GM23338 (cell line): Measurements from ENCODE around the gene EXOG. TPM values are rescaled to one million over a fixed set of nuclear protein-coding genes. Genes with fewer than 3 reads are reported as not detected.

Experiments used
- ATAC-seq: fragments of 200-7000 bp; cut with Tn5 transposase; 3 replicates; pipeline ENCODE4 v1.9.1; 2020
- DNase-seq: peaks from one replicate; pipeline ENCODE4 v3.0.0-alpha.2; 2015; ENCODE audit warnings: low spot score
- H2AFZ ChIP-seq: fragments of 200-600 bp; sonication (generic); 2 replicates; pipeline ENCODE4 v1.8.0; 2016; ENCODE audit warnings: antibody characterized with exemption, mild to moderate bottlenecking, moderate library complexity
- H3F3A ChIP-seq: fragments of 200-600 bp; sonication (generic); replicated peaks from 2 replicates; pipeline ENCODE4 v1.8.0; 2017; ENCODE audit warnings: antibody characterized with exemption, mixed run types, low read depth
- H3K27ac ChIP-seq: fragments of 200-600 bp; sonication (generic); 2 replicates; pipeline ENCODE4 v1.6.1; 2016; ENCODE audit warnings: low read depth
- H3K27me3 ChIP-seq: fragments of 200-600 bp; sonication (generic); 2 replicates; pipeline ENCODE4 v1.8.0; 2016; ENCODE audit warnings: mild to moderate bottlenecking, mixed run types, moderate library complexity; ENCODE audit not compliant: insufficient read depth
- H3K36me3 ChIP-seq: fragments of 200-600 bp; sonication (generic); 2 replicates; pipeline ENCODE4 v1.8.0; 2016; ENCODE audit warnings: mild to moderate bottlenecking; ENCODE audit not compliant: insufficient read depth
- H3K4me1 ChIP-seq: fragments of 200-600 bp; sonication (generic); 2 replicates; pipeline ENCODE4 v1.8.0; 2016; ENCODE audit warnings: mild to moderate bottlenecking, moderate library complexity; ENCODE audit not compliant: insufficient read depth
- H3K4me2 ChIP-seq: fragments of 200-600 bp; sonication (generic); 2 replicates; pipeline ENCODE4 v1.7.1; 2017; ENCODE audit warnings: mixed run types
- H3K4me3 ChIP-seq: fragments of 200-600 bp; sonication (generic); 2 replicates; pipeline ENCODE4 v1.6.1; 2016; ENCODE audit warnings: mixed run types
- H3K79me2 ChIP-seq: fragments of 200-600 bp; sonication (generic); replicated peaks from 2 replicates; pipeline ENCODE4 v1.8.0; 2017; ENCODE audit warnings: mild to moderate bottlenecking; ENCODE audit not compliant: insufficient read depth
- H3K9me2 ChIP-seq: fragments of 200-600 bp; sonication (generic); 2 replicates; pipeline ENCODE4 v1.8.0; 2017; ENCODE audit not compliant: insufficient read depth
- H4K20me1 ChIP-seq: fragments of 200-600 bp; sonication (generic); replicated peaks from 2 replicates; pipeline ENCODE4 v1.8.0; 2017; ENCODE audit warnings: mild to moderate bottlenecking; ENCODE audit not compliant: insufficient read depth
- H3K27ac Mint-ChIP-seq: 2 replicates; pipeline ENCODE4 v1.8.0; 2020; ENCODE audit warnings: inconsistent platforms, mild to moderate bottlenecking, moderate library complexity, mixed read lengths
- H3K27me3 Mint-ChIP-seq: 3 replicates; pipeline ENCODE4 v1.8.0; 2022; ENCODE audit warnings: low read depth, mild to moderate bottlenecking, moderate library complexity, mixed read lengths, inconsistent platforms; ENCODE audit not compliant: insufficient read depth, poor library complexity
- H3K36me3 Mint-ChIP-seq: 3 replicates; pipeline ENCODE4 v1.8.0; 2021; ENCODE audit warnings: low read depth, mild to moderate bottlenecking, inconsistent platforms, moderate library complexity, mixed read lengths
- H3K4me1 Mint-ChIP-seq: 3 replicates; pipeline ENCODE4 v1.8.0; 2020; ENCODE audit warnings: mild to moderate bottlenecking, inconsistent platforms, mixed read lengths
- H3K4me3 Mint-ChIP-seq: 3 replicates; pipeline ENCODE4 v1.8.0; 2021; ENCODE audit warnings: moderate library complexity, mild to moderate bottlenecking, inconsistent platforms, mixed read lengths
- H3K9me3 Mint-ChIP-seq: 3 replicates; pipeline ENCODE4 v1.8.0; 2020; ENCODE audit warnings: moderate library complexity, mild to moderate bottlenecking, inconsistent platforms, mixed read lengths
- EZH2 ChIP-seq: fragments of 200-600 bp; sonication (generic); IDR thresholded peaks from one replicate; pipeline ENCODE4 v1.8.0; 2017; ENCODE audit warnings: antibody characterized with exemption, mild to moderate bottlenecking, low read depth; ENCODE audit not compliant: unreplicated experiment
- polyA plus RNA-seq: library from polyadenylated mRNA; unstranded; fragments of >200 nt; fragmentation: Nextera tagmentation; extraction: Ambion mirVana; gene quantifications from 2 replicates; pipeline ENCODE4 v1.2.1, GENCODE V29; 2016
- small RNA-seq: library from RNA; depleted of rRNA; stranded (forward); fragments of <200 nt; gene quantifications from one replicate; pipeline ENCODE3, GENCODE V24; 2014; ENCODE audit warnings: low replicate concordance
- total RNA-seq: library from RNA; depleted of rRNA; stranded (reverse); fragments of >200 nt; shearing (Covaris generic); gene quantifications from 2 replicates; pipeline ENCODE4 v1.2.3, GENCODE V29; 2014; rRNA removed
- TF ChIP-seq, protein P1 (sequence below): IDR thresholded peaks from one replicate; pipeline ENCODE4 v1.6.1; 2018; ENCODE audit warnings: antibody characterized with exemption; ENCODE audit not compliant: unreplicated experiment

EXOG gene
- total and polyA plus RNA-seq, 2 experiments from 2014 or later: 9.7 to 11.3 TPM

GRCh38 chr3:38575279-38575843 is 79.2 kb downstream of the EXOG start:
- no peak for ATAC-seq
- no peak for DNase-seq
- Mint-ChIP-seq H3K27me3 (peaks cover 8% of the 10 kb centered on the region), H3K4me3 (no peak overlapping the region), H3K9me3 (no peaks in the 10 kb centered on the region), H3K4me1 (peaks cover 13% of the 10 kb centered on the region; the same call in 2 of the 3 replicates), H3K36me3 (peaks cover 4% of the 10 kb centered on the region; the same call in 1 of the 3 replicates), H3K27ac (no peak overlapping the region)
- no peaks in the 10 kb centered on the region for H4K20me1 ChIP-seq
- no peaks in the 10 kb centered on the region for H3F3A ChIP-seq
- no peaks in the 10 kb centered on the region for H3K27me3 ChIP-seq
- no peaks in the 10 kb centered on the region for H3K9me2 ChIP-seq
- H3K4me1 ChIP-seq: no peaks in the 10 kb centered on the region
- H3K36me3 ChIP-seq: no peaks in the 10 kb centered on the region
- no peak overlapping the region for H2AFZ ChIP-seq
- no peak overlapping the region for H3K4me2 ChIP-seq
- H3K79me2 ChIP-seq: no peaks in the 10 kb centered on the region
- H3K27ac ChIP-seq: no peak overlapping the region
- TF ChIP-seq, protein P1, sequence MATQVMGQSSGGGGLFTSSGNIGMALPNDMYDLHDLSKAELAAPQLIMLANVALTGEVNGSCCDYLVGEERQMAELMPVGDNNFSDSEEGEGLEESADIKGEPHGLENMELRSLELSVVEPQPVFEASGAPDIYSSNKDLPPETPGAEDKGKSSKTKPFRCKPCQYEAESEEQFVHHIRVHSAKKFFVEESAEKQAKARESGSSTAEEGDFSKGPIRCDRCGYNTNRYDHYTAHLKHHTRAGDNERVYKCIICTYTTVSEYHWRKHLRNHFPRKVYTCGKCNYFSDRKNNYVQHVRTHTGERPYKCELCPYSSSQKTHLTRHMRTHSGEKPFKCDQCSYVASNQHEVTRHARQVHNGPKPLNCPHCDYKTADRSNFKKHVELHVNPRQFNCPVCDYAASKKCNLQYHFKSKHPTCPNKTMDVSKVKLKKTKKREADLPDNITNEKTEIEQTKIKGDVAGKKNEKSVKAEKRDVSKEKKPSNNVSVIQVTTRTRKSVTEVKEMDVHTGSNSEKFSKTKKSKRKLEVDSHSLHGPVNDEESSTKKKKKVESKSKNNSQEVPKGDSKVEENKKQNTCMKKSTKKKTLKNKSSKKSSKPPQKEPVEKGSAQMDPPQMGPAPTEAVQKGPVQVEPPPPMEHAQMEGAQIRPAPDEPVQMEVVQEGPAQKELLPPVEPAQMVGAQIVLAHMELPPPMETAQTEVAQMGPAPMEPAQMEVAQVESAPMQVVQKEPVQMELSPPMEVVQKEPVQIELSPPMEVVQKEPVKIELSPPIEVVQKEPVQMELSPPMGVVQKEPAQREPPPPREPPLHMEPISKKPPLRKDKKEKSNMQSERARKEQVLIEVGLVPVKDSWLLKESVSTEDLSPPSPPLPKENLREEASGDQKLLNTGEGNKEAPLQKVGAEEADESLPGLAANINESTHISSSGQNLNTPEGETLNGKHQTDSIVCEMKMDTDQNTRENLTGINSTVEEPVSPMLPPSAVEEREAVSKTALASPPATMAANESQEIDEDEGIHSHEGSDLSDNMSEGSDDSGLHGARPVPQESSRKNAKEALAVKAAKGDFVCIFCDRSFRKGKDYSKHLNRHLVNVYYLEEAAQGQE: no peak
- TF ChIP-seq EZH2: no peak
- H3K4me3 ChIP-seq: no peak overlapping the region

Small RNAs within 50 kb of the gene (small RNA-seq; reads per million reads assigned to genes)
- not detected for gene RF00019

Other genes starting within 250 kb of the EXOG start
- gene SLC22A13, start 230.5 kb upstream of the EXOG start, total RNA-seq: 0.47 and 0.66 TPM in 2 replicates
- 0.13 and 0.26 TPM in 2 replicates for gene SLC22A13, start 230.5 kb upstream of the EXOG start, polyA plus RNA-seq
- gene SLC22A14, start 214.0 kb upstream of the EXOG start, total RNA-seq: not detected in 2 replicates
- gene SLC22A14, start 214.0 kb upstream of the EXOG start, polyA plus RNA-seq: not detected in 2 replicates
- gene XYLB, start 149.6 kb upstream of the EXOG start, total RNA-seq: 3.0 and 3.3 TPM in 2 replicates
- gene XYLB, start 149.6 kb upstream of the EXOG start, polyA plus RNA-seq: 1.6 and 2.3 TPM in 2 replicates
- gene ACVR2B, start 42.5 kb upstream of the EXOG start, total RNA-seq: 90.3 and 98.7 TPM in 2 replicates
- 25.3 and 27.9 TPM in 2 replicates for gene ACVR2B, start 42.5 kb upstream of the EXOG start, polyA plus RNA-seq
- gene SCN5A, start 153.3 kb downstream of the EXOG start, total RNA-seq: 8.2 and 10.6 TPM in 2 replicates
- 8.4 and 10.2 TPM in 2 replicates for gene SCN5A, start 153.3 kb downstream of the EXOG start, polyA plus RNA-seq